IMR-90 (cell line): ENCODE data around the gene NRARP.

ENCODE experiments used
- FOS ChIP-seq: fragments of 150-350 bp; IDR thresholded peaks from 2 replicates; pipeline ENCODE4 v1.6.1; 2016; ENCODE audit warnings: low read depth, low read length
- POLR2A ChIP-seq: IDR thresholded peaks from 2 replicates; pipeline ENCODE4 v1.6.1; 2012; ENCODE audit warnings: mild to moderate bottlenecking, low read depth, low read length
- RAD21 ChIP-seq: IDR thresholded peaks from 2 replicates; pipeline ENCODE4 v1.6.1; 2012; ENCODE audit warnings: low read length, improper control_type of control experiment
- TF ChIP-seq, protein P1 (sequence below): conservative IDR thresholded peaks from 2 replicates; pipeline ENCODE4 v1.5.1; 2012; ENCODE audit warnings: mild to moderate bottlenecking, low read depth, low read length, improper control_type of control experiment

DNA sequence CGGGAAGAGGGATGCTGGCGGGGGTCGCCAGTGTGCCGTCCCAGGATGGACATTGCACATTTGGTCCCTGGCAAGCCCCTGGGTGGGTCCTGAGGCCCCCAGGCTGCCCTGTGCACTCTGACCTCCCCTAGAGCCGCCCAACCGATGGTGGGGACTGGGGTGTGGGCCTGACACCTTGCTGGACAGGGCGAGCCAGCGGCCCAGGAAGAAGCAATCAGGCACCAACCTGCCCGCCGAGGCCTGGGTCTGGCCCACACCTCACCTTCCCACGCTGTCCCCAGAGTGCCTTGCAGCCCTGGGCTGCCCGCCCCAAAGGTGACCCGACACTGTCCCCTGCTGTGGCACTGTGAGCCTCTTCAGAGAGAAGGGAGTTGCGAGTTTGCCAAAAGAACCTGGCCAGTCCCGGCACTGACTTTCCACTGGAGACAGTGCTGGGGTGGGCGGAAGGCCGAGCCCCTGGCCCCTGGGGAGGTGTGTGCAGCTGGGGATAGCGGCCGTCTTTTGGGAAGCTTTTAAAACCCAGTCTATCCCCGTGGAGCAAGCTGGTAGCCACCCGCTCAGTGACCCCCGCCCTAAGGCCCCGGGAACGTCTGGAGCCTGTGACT is 12.0 kb upstream of the NRARP start:
- TF ChIP-seq, protein P1, sequence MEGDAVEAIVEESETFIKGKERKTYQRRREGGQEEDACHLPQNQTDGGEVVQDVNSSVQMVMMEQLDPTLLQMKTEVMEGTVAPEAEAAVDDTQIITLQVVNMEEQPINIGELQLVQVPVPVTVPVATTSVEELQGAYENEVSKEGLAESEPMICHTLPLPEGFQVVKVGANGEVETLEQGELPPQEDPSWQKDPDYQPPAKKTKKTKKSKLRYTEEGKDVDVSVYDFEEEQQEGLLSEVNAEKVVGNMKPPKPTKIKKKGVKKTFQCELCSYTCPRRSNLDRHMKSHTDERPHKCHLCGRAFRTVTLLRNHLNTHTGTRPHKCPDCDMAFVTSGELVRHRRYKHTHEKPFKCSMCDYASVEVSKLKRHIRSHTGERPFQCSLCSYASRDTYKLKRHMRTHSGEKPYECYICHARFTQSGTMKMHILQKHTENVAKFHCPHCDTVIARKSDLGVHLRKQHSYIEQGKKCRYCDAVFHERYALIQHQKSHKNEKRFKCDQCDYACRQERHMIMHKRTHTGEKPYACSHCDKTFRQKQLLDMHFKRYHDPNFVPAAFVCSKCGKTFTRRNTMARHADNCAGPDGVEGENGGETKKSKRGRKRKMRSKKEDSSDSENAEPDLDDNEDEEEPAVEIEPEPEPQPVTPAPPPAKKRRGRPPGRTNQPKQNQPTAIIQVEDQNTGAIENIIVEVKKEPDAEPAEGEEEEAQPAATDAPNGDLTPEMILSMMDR = no peak
- TF ChIP-seq RAD21 = no peak
- no peak for TF ChIP-seq POLR2A
- TF ChIP-seq FOS = no peak
